Ovary (tissue), 3 donors: ENCODE data around the gene ANO7.

Experiments used
- POLR2A ChIP-seq: fragments of 450-650 bp; IDR thresholded peaks from one replicate; pipeline ENCODE4 v1.6.1; 2017; ENCODE audit warnings: antibody characterized with exemption, mild to moderate bottlenecking, moderate library complexity
- TF ChIP-seq, protein P1 (sequence below), 3 donors: fragments of 450-650 bp in 2 of 3; fragments of 200-600 bp in 1 of 3; IDR thresholded peaks; one replicate each; pipeline versions ENCODE4 v1.5.1 to v1.8.0; 2016 to 2022; ENCODE audit warnings: antibody characterized with exemption in 3 of 3, mild to moderate bottlenecking in 1 of 3
- donor health status: DM: no; HTN: no; CAD: no.

GRCh38 chr2:241234962-241235740 lies 46.7 kb downstream of the ANO7 start:
- TF ChIP-seq, protein P1, sequence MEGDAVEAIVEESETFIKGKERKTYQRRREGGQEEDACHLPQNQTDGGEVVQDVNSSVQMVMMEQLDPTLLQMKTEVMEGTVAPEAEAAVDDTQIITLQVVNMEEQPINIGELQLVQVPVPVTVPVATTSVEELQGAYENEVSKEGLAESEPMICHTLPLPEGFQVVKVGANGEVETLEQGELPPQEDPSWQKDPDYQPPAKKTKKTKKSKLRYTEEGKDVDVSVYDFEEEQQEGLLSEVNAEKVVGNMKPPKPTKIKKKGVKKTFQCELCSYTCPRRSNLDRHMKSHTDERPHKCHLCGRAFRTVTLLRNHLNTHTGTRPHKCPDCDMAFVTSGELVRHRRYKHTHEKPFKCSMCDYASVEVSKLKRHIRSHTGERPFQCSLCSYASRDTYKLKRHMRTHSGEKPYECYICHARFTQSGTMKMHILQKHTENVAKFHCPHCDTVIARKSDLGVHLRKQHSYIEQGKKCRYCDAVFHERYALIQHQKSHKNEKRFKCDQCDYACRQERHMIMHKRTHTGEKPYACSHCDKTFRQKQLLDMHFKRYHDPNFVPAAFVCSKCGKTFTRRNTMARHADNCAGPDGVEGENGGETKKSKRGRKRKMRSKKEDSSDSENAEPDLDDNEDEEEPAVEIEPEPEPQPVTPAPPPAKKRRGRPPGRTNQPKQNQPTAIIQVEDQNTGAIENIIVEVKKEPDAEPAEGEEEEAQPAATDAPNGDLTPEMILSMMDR (IDR thresholded peaks at IDR 0.05) = no peak
- no peak for TF ChIP-seq POLR2A
